Muscle of back (tissue), 11 donors: ENCODE data around the gene NCOA4. TPM values are rescaled to one million over a fixed set of nuclear protein-coding genes. Genes with fewer than 3 reads are reported as not detected.
"Not testable (repeated sequence)": the region's sequence is repeated elsewhere in the genome, so short reads cannot be mapped to it uniquely, and the experiment has no call there.

Source experiments
- DNase-seq, 3 donors: peaks; one replicate each; pipeline versions ENCODE4 v3.0.0 to v3.0.0-alpha.2; 2013
- polyA plus RNA-seq, 10 donors: library from polyadenylated mRNA; unstranded; fragments of 120-200 nt; gene quantifications; one replicate each; pipeline ENCODE4 v1.2.1, GENCODE V29; 2013; ENCODE audit not compliant: insufficient read length in 10 of 10

NCOA4 gene
- polyA plus RNA-seq, 10 donors: 108 to 185 (median 132) TPM

DNA sequence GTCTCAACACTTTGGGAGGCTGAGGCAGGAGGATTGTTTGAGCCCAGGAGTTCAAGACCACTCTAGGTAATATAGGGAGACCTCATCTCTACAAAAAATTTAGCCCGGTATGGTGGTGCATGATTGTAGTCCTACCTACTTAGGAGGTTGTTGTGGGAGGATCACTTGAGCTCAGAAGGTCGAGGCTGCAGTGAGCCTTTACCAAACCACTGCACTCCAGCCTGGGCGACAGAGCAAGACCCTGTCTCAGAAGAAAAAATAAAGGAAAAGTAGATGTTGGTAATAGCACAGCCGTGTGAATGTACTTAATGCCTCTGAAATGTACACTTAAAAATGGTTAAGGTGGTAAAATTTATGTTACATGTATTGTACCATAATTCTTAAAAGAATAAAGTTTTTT lies 32.9 kb downstream of the NCOA4 start:
- no peak for DNase-seq

DNA sequence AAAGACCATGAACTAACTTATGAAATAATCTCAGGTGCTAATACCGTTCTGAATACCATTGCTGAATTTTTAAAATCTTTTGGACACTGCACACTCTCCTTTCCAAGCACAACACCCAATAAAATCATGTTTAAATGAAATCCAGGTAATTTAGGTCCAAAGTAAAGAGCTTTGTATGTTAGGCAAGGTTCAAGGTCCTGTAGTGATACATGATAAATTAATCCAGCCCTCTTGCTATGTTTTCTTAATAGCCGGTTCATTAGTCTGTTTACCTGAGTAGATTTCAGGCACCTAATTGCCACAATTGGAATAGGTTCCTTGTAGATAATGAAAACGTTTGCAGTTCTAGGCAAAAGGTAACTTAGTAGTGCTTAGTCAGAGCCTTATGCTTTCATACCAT lies 44.8 kb downstream of the NCOA4 start:
- DNase-seq: not testable (repeated sequence)

DNA sequence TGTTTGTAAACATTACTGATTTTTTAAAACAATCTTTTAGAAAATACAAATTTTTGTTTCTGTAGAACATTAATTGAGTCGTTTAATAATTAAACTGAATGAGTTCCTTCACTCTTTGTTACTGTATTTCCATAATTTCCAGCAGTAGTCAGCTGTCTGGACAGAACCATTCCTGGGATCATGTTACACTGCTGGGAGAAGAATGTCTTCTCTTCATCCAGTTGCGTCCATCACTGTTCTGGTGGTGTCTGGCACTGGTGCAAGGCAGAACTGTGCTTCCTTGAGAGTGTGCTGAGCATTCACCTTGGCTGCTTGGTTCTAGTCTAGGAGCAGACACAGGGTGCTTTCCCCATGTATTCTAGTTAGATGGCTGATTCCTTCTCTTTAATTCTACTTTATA lies 46.0 kb downstream of the NCOA4 start:
- not testable (repeated sequence) for DNase-seq

DNA sequence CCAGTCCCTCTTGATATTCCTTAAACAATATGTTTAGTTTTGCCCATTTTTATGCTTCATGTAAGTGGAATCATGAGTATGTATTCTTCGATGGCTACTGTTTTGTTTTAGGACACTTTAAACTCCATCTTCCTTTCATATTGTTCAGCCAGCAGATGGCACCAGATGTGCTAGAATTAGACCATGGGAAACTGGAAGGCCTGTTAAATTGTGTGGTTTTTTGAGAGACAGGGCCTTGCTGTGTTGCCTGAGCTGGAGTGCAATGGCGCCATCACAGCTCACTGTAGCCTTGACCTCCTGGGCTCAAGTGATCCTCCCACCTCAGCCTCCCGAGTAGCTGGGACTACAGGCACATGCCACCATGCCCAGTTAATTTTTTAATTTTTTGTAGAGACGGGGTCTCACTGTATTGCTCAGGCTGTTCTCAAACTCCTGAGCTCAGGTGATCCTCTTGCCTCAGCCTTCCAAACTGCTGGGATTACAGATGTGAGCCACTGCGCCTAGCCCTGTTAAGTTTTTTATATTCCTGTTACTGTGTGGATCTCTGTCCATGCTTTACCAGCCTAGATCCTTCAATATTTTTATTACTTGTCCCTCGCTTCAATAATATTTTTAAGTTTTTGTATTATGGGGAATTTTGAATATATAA lies 46.8 kb downstream of the NCOA4 start:
- DNase-seq: peak in 2 of 3 donors; percentile 11 to 31

DNA sequence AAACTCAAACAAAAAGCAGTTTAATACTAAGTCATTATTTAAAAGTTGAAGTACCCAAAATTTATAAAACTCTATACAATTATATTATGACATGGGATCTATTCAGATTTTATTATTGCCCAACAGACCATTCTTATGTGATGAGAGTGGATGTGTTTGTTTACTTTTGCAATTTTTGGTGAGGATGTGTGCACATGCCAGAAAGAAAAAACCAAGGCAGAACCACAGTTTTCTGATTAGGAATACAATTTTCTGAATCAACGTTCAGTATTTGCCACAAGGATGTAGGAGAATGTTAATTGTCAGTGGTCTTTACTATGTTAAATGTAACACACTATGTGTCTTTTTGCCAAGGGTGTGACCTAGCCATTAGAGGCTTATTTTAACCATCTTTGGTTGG lies 49.1 kb downstream of the NCOA4 start:
- DNase-seq: not testable (repeated sequence)

DNA sequence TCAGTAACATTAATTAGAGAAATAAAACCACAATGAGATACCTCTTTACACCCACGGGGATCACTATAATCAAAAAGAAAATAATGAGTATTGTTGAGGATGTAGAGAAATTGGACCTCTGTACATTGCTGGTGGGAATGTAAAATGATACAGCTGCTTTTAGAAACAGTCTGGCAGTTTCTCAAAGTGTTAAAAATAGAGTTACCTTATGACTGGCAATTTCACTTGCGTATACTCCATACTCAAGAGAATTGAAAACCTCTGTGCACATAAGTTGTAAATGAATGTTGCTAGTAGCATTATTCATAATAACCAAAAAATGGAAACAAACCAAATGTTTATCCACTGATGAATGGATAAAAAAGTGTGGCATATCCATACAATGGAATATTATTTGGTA lies 51.9 kb downstream of the NCOA4 start:
- DNase-seq: not testable (repeated sequence)

DNA sequence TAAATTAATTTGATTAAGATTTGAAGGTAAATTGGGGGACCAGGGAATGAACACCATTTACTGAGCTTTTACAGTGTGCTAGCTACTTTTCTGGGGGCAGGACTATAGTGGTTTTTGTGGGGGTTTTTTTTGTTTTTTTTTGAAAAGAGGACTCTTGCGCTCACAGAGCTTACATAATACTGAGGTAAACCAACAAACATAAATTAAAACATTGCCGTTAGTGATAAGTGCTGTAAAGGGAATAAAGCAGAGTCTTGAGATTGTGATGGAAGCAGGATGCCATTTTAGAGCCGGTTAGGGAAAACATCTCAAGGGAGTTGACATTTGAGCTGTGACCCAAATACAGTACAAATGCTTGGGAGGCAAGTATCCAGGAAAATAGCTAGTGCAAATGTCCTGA lies 56.4 kb downstream of the NCOA4 start:
- not testable (repeated sequence) for DNase-seq

DNA sequence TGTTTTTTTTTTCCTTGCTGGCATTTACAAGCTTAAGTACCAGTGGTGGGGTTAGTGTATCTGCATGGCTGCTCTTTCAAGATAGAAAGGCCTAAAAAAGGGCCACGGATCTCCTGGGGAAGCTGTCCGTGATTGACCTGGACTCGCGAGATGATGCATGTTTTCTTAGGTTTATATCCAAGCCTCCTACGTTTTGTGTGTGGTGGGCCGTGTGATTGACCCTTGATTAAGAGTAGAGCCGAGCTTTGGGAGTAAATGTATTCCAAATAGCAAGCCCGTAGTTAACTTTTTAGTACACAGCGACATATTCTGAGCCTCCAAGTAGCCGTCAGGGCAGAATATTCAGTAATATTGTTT lies 57.6 kb downstream of the NCOA4 start:
- DNase-seq: peak in 1 of 3 donors; percentile 15

DNA sequence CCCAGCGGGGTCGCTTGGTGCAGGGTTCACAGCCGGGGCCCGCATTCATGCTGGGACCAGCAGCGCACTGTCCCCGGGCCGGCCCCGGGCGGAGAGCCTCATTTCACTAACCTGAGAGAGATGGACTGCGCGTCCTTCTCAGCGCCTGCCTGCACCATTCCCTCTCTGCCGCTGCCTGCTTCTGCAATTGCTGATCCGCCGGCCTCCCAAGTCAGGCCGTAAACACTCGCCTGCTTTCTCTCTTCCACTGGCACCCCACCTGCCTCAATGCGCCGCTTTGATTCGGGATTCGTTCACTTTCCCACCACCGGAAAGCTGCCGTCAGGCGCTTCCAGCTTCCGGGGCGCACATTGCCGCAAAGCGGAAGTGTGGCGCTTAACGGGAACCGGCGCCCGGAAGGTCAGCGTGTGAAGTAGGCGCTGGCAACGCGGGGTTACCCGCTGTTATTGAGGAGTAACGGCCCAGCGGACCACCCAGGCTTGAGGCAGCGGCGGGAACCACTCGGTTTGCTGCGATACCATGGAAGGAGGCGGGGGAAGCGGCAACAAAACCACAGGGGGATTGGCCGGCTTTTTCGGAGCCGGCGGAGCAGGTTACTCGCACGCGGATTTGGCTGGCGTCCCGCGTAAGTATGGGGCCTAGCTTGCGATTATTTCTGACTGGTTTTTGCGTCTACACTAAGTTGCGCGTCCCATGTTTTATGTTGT lies 58.2 kb downstream of the NCOA4 start, which contains the start of gene TIMM23:
TSS of gene TIMM23 (plus strand) at position 384 of the 707 bp plus-strand sequence. CDS start at position 520, 136 bp downstream.
- DNase-seq: peak; percentile 82 to 92 (median 88)

DNA sequence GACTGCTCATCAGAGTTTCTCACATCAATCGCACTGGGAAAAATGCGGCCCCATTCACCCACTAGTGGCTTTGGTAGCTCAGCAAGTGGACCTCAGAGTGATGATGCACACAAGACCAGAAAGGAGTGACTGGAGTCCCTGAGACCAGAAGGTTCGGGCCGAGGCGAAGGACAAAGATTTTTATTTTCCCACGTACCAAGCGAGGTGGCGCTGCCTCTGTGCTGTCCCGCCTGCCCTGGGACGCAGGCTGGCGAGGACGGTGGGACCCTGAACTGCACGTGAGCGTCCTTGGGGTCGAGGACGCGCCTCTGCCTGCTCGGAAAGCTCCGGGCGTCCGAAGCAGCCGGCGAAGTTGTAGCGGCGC lies 58.7 kb downstream of the NCOA4 start:
- peak in 1 of 3 donors; percentile 18 for DNase-seq

DNA sequence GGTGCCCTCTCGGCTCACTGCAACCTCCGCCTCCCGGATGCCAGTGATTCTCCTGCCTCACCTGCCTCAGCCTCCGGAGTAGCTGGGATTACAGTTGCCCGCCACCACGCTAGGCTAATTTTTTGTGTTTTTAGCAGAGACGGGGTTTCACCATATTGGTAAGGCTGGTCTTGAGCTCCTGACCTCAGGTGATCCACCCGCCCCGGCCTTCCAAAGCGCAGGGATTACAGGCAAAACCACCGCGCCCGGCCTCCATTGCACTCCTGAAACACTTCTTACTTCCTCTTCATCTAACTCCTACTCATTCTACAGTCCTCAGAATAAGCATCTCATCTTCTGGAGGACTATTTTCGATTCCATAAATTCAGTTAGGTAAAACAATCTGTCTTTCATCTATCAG lies 59.4 kb downstream of the NCOA4 start:
- not testable (repeated sequence) for DNase-seq

DNA sequence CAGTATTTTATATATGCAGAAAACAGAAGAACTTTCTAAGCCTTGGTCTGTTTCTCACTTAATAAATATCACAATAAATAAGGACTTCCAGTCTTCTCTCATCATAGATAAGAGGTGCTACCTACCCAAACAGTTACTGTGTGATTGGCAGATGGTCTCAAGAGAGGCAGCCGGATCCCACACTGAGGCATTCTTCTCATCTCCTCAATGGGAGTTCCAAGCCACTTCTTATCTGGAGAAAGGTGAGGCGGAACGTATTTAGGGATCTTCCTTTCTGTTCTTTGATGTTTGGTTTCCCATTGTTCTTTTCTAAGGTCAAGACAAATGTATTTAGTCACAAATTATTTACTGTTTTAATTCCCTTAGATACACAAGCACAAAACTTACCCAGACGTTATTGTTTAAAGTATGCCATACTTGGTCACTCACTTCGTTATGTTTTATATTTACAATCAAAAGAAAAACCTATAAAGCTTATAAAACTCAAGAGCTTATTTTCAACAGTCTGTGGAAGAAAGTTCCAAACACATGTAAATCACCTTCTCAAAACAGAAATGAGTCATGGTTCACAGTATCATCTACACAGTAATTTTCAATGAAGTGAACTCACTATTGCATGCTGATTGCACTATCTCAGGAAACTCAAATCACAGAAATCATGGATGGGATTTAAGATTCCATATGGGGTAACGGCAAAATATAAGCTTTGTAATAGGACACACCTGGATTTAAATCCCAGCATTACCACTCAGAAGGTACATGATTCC lies 67.6 kb downstream of the NCOA4 start:
- not testable (repeated sequence) for DNase-seq

DNA sequence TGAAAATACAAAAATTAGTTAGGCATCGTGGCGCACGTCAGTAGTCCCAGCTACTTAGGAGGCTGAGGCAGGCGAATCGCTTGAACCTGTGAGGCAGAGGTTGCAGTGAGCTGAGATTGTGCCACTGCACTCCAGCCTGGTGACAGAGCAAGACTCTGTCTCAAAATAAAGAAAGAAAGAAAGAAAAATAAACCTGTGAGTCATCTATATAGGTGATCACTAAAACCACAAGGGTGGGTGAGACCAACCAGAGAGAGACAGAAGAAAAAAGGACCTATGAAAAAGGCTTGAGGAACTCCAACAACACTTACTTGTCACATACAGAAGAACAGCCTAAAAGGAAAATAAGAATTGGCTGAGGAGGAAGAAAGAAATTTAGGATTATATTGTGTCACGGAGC lies 72.5 kb downstream of the NCOA4 start:
- not testable (repeated sequence) for DNase-seq

DNA sequence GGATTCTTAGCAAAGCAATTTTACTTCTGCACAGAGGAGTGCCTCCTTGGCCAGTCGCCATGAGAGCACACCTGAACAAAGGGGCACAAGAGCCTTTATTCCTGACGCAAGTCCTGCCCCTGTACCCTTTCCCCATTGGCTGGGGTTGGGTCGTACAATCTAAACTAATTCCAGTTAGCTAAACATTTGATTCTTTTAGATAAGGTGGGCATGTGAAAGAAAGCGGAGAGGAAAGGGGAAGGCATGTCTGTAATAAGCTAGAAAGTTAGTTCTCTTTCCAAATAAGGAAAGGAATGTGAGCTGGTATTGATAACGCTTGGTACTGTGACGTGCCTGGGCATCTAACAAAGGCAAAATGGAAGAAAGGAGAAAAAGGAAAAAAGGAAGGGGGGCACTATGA lies 73.8 kb downstream of the NCOA4 start:
- DNase-seq: not testable (repeated sequence)

Other genes with a start within 250 kb of the NCOA4 start
- 10 to 100 TPM in 8 of 10 donors, 1 to 10 TPM in 2; 7.8 to 38.0 (median 15.9) TPM for gene AGAP4, start 183.1 kb downstream of the NCOA4 start, polyA plus RNA-seq
- 10 to 100 TPM; 48.5 to 60.7 (median 56.8) TPM for gene TIMM23, start 58.1 kb downstream of the NCOA4 start, polyA plus RNA-seq
- not detected for gene MSMB, start 15.6 kb upstream of the NCOA4 start, polyA plus RNA-seq